ENCODE measurements around the gene DNAJC11.
"Not testable (repeated sequence)": the region's sequence is repeated elsewhere in the genome, so short reads cannot be mapped to it uniquely, and the experiment has no call there.

DNAJC11 gene

DNA sequence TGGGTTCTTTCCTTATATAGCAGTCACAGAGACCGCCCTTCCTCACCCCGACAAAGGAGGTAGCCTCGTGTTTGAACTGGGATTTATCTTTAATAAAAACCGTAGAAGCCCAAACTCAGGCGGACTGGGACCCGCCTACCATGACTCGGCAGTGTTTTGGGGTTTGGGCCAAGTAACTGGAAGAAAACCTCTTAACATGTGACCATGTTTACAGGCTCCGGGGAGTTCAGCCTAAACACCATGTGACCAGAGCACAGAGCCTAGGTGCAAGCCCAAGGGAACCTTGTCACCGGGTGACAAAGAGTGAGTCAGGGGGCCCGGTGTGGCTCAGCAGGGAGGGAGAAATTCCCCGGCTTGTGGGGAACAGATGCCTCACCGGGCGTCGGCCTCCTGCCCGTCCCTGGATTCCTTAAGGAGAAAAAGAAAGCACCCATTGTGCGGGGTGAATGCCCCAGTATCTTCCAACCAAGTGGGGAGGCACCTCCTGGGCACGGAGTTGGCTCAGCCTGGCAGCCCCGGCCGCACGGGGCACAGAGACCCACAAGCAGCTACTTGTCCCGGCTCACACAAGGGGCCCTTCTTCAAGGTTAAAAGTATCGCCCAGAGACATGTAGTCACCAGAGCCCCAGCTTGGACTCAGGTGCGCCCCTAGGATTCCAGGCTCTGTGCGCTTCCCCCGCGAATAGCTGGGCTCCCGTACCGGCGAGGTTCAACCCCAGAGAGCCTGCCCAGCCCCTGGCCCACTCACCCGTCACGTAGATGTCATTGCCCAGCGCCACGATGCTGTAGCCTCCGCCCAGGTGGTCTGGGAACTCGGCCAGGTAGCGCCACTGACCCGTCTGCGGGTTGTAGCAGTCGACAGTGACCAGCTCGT is 100.3 kb downstream of the DNAJC11 start:
- H3K27me3 ChIP-seq (ENCODE audit: insufficient read depth, low read depth) = no peaks in the 10 kb centered on the region
- TF ChIP-seq, protein P1, sequence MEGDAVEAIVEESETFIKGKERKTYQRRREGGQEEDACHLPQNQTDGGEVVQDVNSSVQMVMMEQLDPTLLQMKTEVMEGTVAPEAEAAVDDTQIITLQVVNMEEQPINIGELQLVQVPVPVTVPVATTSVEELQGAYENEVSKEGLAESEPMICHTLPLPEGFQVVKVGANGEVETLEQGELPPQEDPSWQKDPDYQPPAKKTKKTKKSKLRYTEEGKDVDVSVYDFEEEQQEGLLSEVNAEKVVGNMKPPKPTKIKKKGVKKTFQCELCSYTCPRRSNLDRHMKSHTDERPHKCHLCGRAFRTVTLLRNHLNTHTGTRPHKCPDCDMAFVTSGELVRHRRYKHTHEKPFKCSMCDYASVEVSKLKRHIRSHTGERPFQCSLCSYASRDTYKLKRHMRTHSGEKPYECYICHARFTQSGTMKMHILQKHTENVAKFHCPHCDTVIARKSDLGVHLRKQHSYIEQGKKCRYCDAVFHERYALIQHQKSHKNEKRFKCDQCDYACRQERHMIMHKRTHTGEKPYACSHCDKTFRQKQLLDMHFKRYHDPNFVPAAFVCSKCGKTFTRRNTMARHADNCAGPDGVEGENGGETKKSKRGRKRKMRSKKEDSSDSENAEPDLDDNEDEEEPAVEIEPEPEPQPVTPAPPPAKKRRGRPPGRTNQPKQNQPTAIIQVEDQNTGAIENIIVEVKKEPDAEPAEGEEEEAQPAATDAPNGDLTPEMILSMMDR (conservative IDR thresholded peaks at IDR 0.05; ENCODE audit: low read depth, low read length) = no peak
- H3K36me3 ChIP-seq (ENCODE audit: insufficient read depth) = peaks cover 8% of the 10 kb centered on the region; the same call in 1 of the 2 replicates
- H3K79me2 ChIP-seq (ENCODE audit: insufficient read depth, low read depth) = peaks cover 60% of the 10 kb centered on the region
- peak overlapping the region; percentile 92 for H3K27ac ChIP-seq
- H3K4me3 ChIP-seq (IDR thresholded peaks at IDR 0.05; ENCODE audit: insufficient read depth, low read depth, low read length) = peak overlapping the region; percentile 83
- H3K4me2 ChIP-seq = peak overlapping the region; percentile 100
- peak overlapping the region; percentile 88 for H3K9ac ChIP-seq
- peak overlapping the region; percentile 60 for H2AFZ ChIP-seq (ENCODE audit: low read depth)
- H3K4me1 ChIP-seq (ENCODE audit: low read depth, poor library complexity, severe bottlenecking) = peaks cover 30% of the 10 kb centered on the region
- peaks cover 28% of the 10 kb centered on the region; the same call in 1 of the 2 replicates for H4K20me1 ChIP-seq (ENCODE audit: insufficient read depth)

DNA sequence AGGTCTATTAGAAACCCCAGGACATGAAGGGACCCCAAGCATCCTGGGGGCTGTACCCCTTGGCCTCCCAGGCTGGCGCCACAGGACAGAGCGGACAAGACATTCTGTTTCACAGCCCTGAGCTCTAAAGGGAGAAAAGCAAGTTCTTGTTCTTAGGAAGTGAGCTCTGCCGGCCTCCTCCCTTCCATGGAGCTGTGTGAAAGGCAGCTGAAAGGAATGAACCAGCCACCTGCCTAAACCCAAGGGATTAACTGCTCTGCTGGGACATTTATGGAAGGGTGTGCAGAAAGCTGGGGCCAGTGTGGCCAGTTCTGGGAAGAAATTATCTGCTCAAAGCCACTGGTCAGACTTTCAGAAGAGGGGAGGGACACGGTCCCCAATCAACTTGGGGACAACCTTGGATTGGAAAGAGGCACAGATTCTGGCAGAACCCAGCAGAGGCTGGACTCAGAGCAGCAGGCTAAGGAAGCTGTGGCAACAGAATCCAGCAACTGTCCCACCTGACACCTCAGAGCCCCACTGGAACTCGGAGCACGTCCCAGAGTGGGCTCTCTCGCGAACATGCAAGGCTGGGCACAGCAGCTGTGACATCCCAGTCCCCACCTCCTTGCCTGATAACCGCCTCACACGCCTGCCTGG is 101.1 kb downstream of the DNAJC11 start:
- Histone ChIP-seq H3K4me1 (ENCODE audit: low read depth, poor library complexity, severe bottlenecking) (peaks cover 30% of the 10 kb centered on the region), H3K4me2 (peak overlapping the region; percentile 100), H2AFZ (ENCODE audit: low read depth) (peak overlapping the region; percentile 60), H3K9ac (peak overlapping the region; percentile 88), H3K27me3 (ENCODE audit: insufficient read depth, low read depth) (no peaks in the 10 kb centered on the region), H3K36me3 (ENCODE audit: insufficient read depth) (peaks cover 8% of the 10 kb centered on the region; the same call in 1 of the 2 replicates), H3K4me3 (IDR thresholded peaks at IDR 0.05; ENCODE audit: insufficient read depth, low read depth, low read length) (peak overlapping the region; percentile 83), H3K27ac (peak overlapping the region; percentile 92), H3K79me2 (ENCODE audit: insufficient read depth, low read depth) (peaks cover 64% of the 10 kb centered on the region), H4K20me1 (ENCODE audit: insufficient read depth) (peaks cover 28% of the 10 kb centered on the region; the same call in 1 of the 2 replicates)
- TF ChIP-seq, protein P1 (conservative IDR thresholded peaks at IDR 0.05; ENCODE audit: low read depth, low read length) = no peak

DNA sequence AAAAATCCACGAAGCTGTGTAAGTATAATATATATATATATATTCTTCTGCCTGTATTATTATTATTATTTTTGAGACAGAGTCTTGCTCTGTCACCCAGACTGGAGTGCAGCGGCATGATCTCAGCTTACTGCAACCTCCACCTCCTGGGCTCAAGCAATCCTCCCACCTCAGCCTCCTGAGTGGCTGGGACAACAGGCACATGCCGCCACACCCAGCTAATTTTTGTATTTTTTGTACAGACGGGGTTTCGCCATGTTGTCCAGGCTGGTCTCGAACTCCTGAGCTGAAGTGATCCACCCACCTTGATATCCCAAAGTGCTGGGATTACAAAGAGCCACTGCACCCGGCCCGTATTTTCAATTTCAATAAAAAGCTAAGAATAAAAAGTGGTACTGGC is 101.6 kb downstream of the DNAJC11 start:
- H3K4me2 ChIP-seq = peak overlapping the region; percentile 100
- peaks cover 28% of the 10 kb centered on the region; the same call in 1 of the 2 replicates for H4K20me1 ChIP-seq (ENCODE audit: insufficient read depth)
- not testable (repeated sequence) for H3K27me3 ChIP-seq (ENCODE audit: insufficient read depth, low read depth); H2AFZ ChIP-seq (ENCODE audit: low read depth); H3K36me3 ChIP-seq (ENCODE audit: insufficient read depth)
- H3K4me3 ChIP-seq (IDR thresholded peaks at IDR 0.05; ENCODE audit: insufficient read depth, low read depth, low read length) = peak overlapping the region; percentile 83
- peak overlapping the region; percentile 92; the same call in 1 of the 2 replicates for H3K27ac ChIP-seq
- H3K79me2 ChIP-seq (ENCODE audit: insufficient read depth, low read depth) = peaks cover 64% of the 10 kb centered on the region
- peak overlapping the region; percentile 88; the same call in 1 of the 2 replicates for H3K9ac ChIP-seq
- peaks cover 30% of the 10 kb centered on the region for H3K4me1 ChIP-seq (ENCODE audit: low read depth, poor library complexity, severe bottlenecking)

DNA sequence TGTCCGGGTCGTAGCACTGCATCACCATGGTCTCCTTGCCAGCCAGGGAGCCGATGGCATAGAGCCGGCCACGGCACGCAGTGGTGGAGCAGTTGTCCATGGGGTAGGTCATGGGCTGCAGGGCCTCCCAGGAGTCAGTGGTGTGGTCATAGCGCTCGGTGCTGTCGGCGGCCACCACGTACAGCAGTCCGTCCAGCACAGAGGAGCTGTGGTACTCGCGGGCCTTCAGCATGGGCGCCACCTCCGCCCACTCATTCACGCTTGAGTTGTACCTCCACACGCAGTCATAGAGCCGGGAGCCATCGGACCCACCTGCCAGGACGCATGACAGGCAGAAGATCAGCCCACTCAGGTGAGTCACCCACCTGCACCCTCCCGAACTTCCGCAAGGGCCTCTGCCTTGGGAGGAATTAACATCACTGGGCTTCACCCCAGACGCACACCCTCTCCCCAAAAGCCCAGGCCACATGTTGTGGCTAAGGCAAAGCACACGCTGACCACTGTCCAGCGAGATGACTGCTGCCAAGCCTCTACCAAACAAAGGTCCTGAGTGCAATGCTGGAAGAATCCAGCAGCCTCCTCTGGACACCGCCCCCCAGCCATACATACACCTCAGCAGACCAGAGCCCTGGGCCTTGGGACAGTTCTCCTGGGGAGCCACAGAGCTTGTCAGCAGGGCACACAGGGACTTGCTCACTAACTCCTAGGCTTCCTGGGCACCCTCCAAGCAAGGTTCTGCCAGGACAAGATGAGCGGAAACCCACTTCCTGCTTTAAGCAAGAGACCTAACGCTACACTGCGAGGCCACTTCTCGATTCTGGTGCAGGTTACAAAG is 102.3 kb downstream of the DNAJC11 start:
- Histone ChIP-seq H3K9ac (no peak overlapping the region), H3K4me2 (peak overlapping the region; percentile 100; the same call in 1 of the 2 replicates), H4K20me1 (ENCODE audit: insufficient read depth) (peaks cover 28% of the 10 kb centered on the region; the same call in 1 of the 2 replicates), H3K36me3 (ENCODE audit: insufficient read depth) (peaks cover 11% of the 10 kb centered on the region; the same call in 1 of the 2 replicates), H2AFZ (ENCODE audit: low read depth) (no peak overlapping the region), H3K27me3 (ENCODE audit: insufficient read depth, low read depth) (no peaks in the 10 kb centered on the region), H3K4me1 (ENCODE audit: low read depth, poor library complexity, severe bottlenecking) (peaks cover 29% of the 10 kb centered on the region), H3K79me2 (ENCODE audit: insufficient read depth, low read depth) (peaks cover 64% of the 10 kb centered on the region), H3K27ac (no peak overlapping the region), H3K4me3 (IDR thresholded peaks at IDR 0.05; ENCODE audit: insufficient read depth, low read depth, low read length) (no peak overlapping the region)
- TF ChIP-seq, protein P1 (conservative IDR thresholded peaks at IDR 0.05; ENCODE audit: low read depth, low read length) = no peak

Measured in KMS-11 (cell line).